ENCODE results near the gene PPP1R3F.

Gene PPP1R3F

GRCh38 chrX:49273181-49273727 is 3.7 kb downstream of the PPP1R3F start:
- H3K27me3 ChIP-seq (ENCODE audit: insufficient read depth, low read length, poor library complexity) = no peaks in the 10 kb centered on the region
- H3K9me3 ChIP-seq (ENCODE audit: insufficient read depth, low read length, severe bottlenecking) = no peaks in the 10 kb centered on the region
- peaks cover 10% of the 10 kb centered on the region; the same call in 1 of the 2 replicates for H4K20me1 ChIP-seq (ENCODE audit: insufficient read depth, low read length)
- H3K27ac ChIP-seq (ENCODE audit: low read length) = no peak overlapping the region
- DNase-seq (peak; percentile 22), ATAC-seq (ENCODE audit: insufficient read depth, low read depth) (no peak)
- H3K9ac ChIP-seq (ENCODE audit: low read depth, low read length) = no peak overlapping the region
- peak overlapping the region; percentile 12; the same call in 1 of the 2 replicates for H3K4me2 ChIP-seq (ENCODE audit: insufficient read depth, low read length)
- no peak for TF ChIP-seq EZH2 (IDR thresholded peaks at IDR 0.05; ENCODE audit: borderline replicate concordance, low read depth, low read length, severe bottlenecking)
- no peak for TF ChIP-seq CTCF (IDR thresholded peaks at IDR 0.05; ENCODE audit: borderline replicate concordance, extremely low read depth, low read length, poor library complexity, severe bottlenecking)
- H3K4me1 ChIP-seq (ENCODE audit: insufficient read depth, low read length) = peaks cover 35% of the 10 kb centered on the region
- no peak overlapping the region for H2AFZ ChIP-seq (ENCODE audit: low read depth, low read length)
- H3K4me3 ChIP-seq (ENCODE audit: low read depth in 1 of 2, low read length in 2 of 2) = no peak overlapping the region
- H3K79me2 ChIP-seq (ENCODE audit: insufficient read depth, low read length) = peaks cover 31% of the 10 kb centered on the region
- H3K36me3 ChIP-seq (ENCODE audit: insufficient read depth, low read length) = peaks cover 9% of the 10 kb centered on the region

GRCh38 chrX:49276207-49276606 is 6.6 kb downstream of the PPP1R3F start:
- Histone ChIP-seq H3K4me3 (ENCODE audit: low read depth in 1 of 2, low read length in 2 of 2) (no peak overlapping the region), H3K36me3 (ENCODE audit: insufficient read depth, low read length) (no peaks in the 10 kb centered on the region; the same call in 1 of the 2 replicates), H3K79me2 (ENCODE audit: insufficient read depth, low read length) (peaks cover 18% of the 10 kb centered on the region), H3K4me1 (ENCODE audit: insufficient read depth, low read length) (peaks cover 19% of the 10 kb centered on the region), H3K9ac (ENCODE audit: low read depth, low read length) (no peak overlapping the region), H3K4me2 (ENCODE audit: insufficient read depth, low read length) (no peak overlapping the region), H2AFZ (ENCODE audit: low read depth, low read length) (no peak overlapping the region), H3K9me3 (ENCODE audit: insufficient read depth, low read length, severe bottlenecking) (no peaks in the 10 kb centered on the region), H3K27me3 (ENCODE audit: insufficient read depth, low read length, poor library complexity) (no peaks in the 10 kb centered on the region), H3K27ac (ENCODE audit: low read length) (no peak overlapping the region), H4K20me1 (ENCODE audit: insufficient read depth, low read length) (peaks cover 10% of the 10 kb centered on the region; the same call in 1 of the 2 replicates)
- TF ChIP-seq CTCF (IDR thresholded peaks at IDR 0.05; ENCODE audit: borderline replicate concordance, extremely low read depth, low read length, poor library complexity, severe bottlenecking) (no peak), EZH2 (IDR thresholded peaks at IDR 0.05; ENCODE audit: borderline replicate concordance, low read depth, low read length, severe bottlenecking) (no peak)
- no peak for DNase-seq
- no peak for ATAC-seq (ENCODE audit: insufficient read depth, low read depth)

- Histone ChIP-seq H4K20me1 (ENCODE audit: insufficient read depth, low read length) (peaks cover 10% of the 10 kb centered on the region; the same call in 1 of the 2 replicates), H3K36me3 (ENCODE audit: insufficient read depth, low read length) (no peaks in the 10 kb centered on the region; the same call in 1 of the 2 replicates), H3K4me3 (ENCODE audit: low read depth in 1 of 2, low read length in 2 of 2) (no peak overlapping the region), H2AFZ (ENCODE audit: low read depth, low read length) (no peak overlapping the region), H3K4me1 (ENCODE audit: insufficient read depth, low read length) (peaks cover 12% of the 10 kb centered on the region), H3K79me2 (ENCODE audit: insufficient read depth, low read length) (peaks cover 11% of the 10 kb centered on the region), H3K4me2 (ENCODE audit: insufficient read depth, low read length) (no peak overlapping the region), H3K9me3 (ENCODE audit: insufficient read depth, low read length, severe bottlenecking) (no peaks in the 10 kb centered on the region), H3K27ac (ENCODE audit: low read length) (no peak overlapping the region), H3K9ac (ENCODE audit: low read depth, low read length) (no peak overlapping the region), H3K27me3 (ENCODE audit: insufficient read depth, low read length, poor library complexity) (no peaks in the 10 kb centered on the region)
- no peak for ATAC-seq (ENCODE audit: insufficient read depth, low read depth)
- DNase-seq = no peak
- TF ChIP-seq CTCF (IDR thresholded peaks at IDR 0.05; ENCODE audit: borderline replicate concordance, extremely low read depth, low read length, poor library complexity, severe bottlenecking) = no peak
- TF ChIP-seq EZH2 (IDR thresholded peaks at IDR 0.05; ENCODE audit: borderline replicate concordance, low read depth, low read length, severe bottlenecking) = no peak
Observed at GRCh38 chrX:49276671-49277534, 7.3 kb downstream of the PPP1R3F start.
